NK-92 (cell line): Measurements from ENCODE around the gene TEKT1.
"Not testable (repeated sequence)": the region's sequence is repeated elsewhere in the genome, so short reads cannot be mapped to it uniquely, and the experiment has no call there.

ENCODE experiments used
- DNase-seq: peaks from one replicate; lab custom pipeline; 2025; ENCODE audit not compliant: unreplicated experiment; lab: John Stamatoyannopoulos, UW

Gene TEKT1

DNA sequence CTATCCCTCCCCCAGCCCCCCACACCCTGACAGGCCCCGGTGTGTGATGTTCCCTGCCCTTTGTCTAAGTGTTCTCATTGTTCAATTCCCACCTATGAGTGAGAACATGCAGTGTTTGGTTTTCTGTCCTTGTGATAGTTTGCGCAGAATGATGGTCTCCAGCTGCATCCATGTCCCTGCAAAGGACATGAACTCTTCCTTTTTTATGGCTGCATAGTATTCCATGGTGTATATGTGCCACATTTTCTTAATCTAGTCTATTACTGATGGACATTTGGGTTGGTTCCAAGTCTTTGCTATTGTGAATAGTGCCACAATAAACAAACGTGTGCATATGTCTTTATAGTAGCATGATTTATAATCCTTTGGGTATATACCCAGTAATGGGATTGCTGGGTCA is 15.2 kb downstream of the TEKT1 start:
- not testable (repeated sequence) for DNase-seq

GRCh38 chr17:6815775-6816174 is 15.8 kb downstream of the TEKT1 start:
- DNase-seq = no peak

GRCh38 chr17:6812295-6812694 is 19.2 kb downstream of the TEKT1 start:
- no peak for DNase-seq

- no peak for DNase-seq
Observed at GRCh38 chr17:6811510-6811909, 20.0 kb downstream of the TEKT1 start.

GRCh38 chr17:6800422-6801027 is 31.0 kb downstream of the TEKT1 start:
- no peak for DNase-seq

GRCh38 chr17:6799738-6800137 is 31.8 kb downstream of the TEKT1 start:
- DNase-seq = no peak

DNA sequence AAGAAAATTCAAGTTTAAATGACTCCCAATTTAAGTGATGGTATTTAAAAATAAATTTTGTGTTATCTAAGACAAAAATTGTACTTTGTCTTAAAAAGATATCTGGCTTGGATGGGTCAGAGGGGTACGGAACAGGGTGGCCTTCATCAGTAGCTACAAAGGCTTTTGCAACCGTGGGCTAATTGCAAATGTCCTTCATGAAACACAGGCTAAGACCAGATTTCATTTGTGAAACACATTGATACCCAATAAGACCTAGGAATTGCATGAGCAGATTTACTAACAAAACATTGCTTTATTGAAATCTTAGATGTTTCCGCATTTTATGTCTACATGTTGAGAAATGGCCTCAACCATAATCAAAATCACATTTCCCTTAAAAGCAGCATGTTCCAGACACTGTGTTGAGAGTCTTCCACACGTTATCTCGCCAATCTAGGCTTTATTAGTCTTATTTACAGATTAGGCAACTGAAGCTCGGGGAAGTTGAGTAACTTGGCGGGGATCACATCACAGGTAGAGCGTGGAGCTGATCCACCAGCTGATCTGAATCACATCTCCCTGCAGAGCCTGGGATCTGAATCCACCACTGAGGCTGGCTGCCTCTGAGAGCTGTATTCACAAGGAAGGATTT is 33.7 kb downstream of the TEKT1 start:
- DNase-seq = no peak

GRCh38 chr17:6796887-6797490 is 34.5 kb downstream of the TEKT1 start:
- no peak for DNase-seq

DNA sequence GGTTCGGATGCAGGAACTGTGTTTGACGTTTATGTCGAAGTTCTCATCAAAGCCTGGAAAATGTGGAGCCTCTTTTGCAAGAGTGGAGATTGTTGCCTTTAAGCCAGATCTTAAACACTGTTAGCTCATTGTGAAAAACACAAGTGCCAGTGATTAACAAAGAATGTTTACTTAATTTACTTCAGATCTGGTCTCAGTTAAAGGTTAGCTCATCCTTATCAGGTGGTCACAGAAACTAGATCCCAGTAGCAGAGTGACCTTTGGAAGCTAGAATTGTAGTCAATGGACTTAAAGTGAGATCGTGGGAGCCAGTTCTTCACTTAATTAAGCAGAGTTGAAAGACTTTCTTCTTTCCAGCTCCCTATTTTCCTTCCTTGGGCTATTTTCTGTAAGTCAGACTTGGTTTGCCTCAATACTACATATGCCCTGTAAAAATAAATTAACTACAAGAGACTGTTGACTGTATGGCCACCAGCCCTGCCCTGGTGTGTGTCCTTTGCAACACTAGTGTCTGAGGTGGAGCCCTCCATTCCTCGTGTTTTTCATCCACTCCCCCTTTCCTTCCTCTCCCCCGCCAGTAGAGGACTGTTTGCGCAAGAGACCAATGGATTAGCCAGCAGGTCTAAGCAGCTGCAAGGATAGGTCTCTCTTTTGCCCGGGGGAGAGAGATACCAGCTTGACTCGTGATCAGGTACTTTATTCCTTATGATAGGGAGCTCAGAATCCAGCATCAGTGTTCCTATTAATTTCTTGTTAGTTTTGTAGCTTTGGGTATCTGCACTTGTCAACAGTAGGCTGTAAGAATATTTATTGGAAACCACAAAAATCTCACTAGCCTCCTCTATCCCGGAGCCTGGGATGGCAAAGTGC is 35.3 kb downstream of the TEKT1 start:
- no peak for DNase-seq

GRCh38 chr17:6793748-6794493 is 37.6 kb downstream of the TEKT1 start:
- no peak for DNase-seq

DNA sequence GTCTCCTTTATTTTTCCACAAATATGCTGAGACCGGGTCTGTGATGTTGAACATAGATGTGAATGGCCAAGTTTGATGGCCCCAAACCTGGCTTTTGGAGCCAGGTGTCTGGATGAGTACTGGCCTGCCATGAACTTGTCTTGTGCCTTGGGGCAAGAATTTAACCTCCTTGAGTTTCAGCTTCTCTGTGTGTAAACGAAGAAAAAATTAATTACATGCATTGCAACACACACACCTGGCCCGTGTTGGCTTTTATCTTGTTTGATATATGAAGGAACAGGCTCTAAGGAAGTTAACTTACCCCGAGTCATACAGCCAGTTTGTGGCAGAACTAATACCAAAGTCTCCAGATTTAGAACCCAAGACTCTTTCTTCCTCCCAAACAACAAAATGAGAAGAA is 42.4 kb downstream of the TEKT1 start:
- no peak for DNase-seq

DNA sequence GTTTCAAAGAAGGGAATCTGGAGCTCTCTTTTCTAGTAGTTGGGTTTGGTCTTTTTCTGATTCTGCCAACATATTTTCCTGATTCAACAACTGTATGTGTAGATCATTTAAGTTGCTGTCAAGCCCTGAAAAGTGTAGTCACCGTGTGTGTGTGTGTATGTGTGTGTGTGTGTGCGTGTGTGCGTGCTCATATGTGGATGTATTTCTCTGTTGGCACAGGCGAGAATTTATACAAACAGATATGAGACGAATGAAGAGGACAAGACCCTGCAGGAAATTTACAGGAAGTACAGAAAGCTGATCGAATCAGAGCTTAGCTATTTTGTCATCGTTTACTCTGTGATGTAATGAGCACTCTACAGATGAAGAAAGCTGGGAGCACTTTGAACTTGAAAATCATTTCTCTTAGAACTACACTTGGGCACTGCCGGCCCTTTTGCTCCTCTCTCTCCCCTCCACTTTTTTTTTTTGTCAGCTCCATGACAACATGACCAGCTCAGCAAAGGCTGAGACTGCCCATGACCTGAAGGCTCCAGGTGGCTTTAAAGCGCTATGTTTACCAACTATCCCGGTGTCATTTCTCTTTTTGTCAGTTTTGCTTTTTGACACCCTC is 44.3 kb downstream of the TEKT1 start:
- DNase-seq = no peak

DNA sequence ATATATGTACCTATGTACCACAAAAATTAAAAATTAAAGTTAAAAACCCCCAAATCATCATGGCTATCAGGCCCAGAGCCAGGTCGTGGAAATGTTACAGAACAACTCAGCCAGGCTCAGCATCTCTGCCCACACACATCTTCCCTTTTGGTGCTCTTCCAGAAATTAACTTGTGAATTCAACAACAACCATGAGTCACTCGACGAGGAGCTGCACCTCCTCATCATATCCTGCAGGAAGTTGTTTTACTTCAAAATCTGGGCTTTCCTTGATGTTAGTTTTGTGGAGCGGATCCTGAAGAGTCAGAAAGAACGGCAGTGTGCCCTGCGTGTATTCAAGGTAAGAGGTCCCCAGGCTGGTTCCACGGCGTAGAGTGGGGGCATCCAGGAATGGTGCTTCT is 44.9 kb downstream of the TEKT1 start:
- DNase-seq = no peak

DNA sequence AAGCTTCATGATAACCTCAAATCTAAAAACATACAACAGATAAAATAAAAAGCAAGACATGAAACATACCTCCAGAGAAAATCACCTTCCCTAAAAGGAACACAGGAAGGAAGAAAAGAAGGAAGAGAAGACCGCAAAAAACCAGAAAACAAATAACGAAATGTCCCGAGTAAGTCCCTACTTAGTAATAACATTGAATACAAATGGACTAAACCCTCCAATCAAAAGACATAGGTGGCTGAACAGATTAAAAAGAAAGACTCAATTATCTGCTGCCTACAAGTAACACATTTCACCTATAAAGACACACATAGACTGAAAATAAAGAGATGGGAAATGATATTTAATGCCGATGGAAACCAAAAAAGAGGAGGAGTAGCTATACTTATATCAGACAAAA is 49.3 kb downstream of the TEKT1 start:
- DNase-seq = no peak

DNA sequence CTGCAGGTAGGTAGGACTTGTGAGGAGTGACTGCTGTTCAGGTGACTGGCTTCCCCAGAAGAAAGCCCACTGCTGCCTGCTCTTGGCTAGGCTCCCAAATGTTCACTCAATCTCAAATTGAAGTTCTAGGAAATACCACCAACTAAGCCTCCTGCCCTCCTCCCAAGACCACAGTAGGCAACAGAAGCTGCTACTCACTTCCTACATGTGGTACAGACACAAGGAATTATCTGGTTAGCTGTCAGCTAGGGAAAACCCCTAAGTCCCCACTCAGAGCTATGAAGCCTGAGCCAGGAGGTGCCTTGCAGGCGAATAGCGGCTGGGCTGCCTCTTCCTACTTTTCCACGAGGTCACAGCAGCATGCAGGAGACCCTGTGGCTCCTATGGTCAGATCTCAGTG is 50.6 kb downstream of the TEKT1 start:
- no peak for DNase-seq

- no peak for DNase-seq
Observed at GRCh38 chr17:6780001-6780400, 51.5 kb downstream of the TEKT1 start.

- no peak for DNase-seq
Observed at GRCh38 chr17:6779411-6779810, 52.1 kb downstream of the TEKT1 start.

DNA sequence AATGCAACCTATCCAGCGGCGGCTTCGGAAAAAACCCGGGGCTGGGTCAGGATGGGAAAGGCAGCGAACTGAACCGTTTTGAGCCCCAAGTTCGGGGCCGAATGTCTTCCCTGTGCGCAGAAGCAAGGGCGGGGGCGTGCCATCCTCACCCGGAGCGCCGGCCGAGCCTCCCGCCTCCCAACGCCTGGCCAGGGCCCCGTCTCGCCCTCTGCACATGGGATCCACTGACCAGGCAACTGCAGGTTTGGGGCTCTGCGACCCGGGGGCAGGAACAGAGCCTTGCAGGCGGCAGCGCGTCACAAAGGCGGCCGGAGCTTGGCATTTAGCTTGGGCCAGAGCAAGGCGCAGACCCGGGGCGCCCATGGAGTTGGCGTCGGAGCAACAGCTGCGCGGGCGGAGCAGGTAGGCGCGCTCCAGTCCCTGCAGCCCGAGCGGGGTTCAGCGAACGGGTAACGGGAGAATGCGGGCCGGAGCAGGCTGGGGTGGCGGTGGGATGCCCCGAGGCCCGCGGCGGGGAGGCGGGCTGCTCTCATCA is 55.6 kb downstream of the TEKT1 start, which contains the start of gene FBXO39:
FBXO39 (plus strand) TSS at position 345 of the 535 bp plus-strand sequence. CDS start 3,654 bp downstream, outside the sequence.
- DNase-seq = no peak

DNA sequence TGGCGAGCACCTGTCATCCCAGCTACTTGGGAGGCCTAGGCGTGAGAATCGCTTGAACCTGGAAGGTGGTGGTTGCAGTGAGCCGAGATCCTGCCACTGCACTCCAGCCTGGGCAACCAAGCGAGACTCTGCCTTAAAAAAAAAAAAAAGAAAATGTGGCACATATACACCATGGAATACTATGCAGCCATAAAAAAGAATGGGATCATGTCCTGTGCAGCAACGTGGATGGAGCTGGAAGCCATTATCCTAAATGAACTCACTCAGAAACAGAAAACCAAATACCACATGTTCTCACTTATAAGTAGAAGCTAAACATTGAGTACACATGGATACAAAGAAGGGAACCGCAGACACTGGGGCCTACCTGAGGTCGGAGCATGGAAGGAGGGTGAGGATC is 56.6 kb downstream of the TEKT1 start:
- not testable (repeated sequence) for DNase-seq

- no peak for DNase-seq
Observed at GRCh38 chr17:6772016-6772415, 59.5 kb downstream of the TEKT1 start.
